GM10847 (cell line): ENCODE measurements around the gene KLRC1.

Experiments used
- POLR2A ChIP-seq: IDR thresholded peaks from 2 replicates; pipeline ENCODE4 v1.6.1; 2011; ENCODE audit not compliant: insufficient read length; ENCODE audit errors: extremely low read depth

KLRC1 gene

GRCh38 chr12:10405294-10405693, 47.9 kb downstream of the KLRC1 start:
- no peak for TF ChIP-seq POLR2A

- TF ChIP-seq POLR2A = no peak
These were observed 48.4 kb downstream of the KLRC1 start for GRCh38 chr12:10404798-10405197.

GRCh38 chr12:10400829-10401228, 52.3 kb downstream of the KLRC1 start:
- TF ChIP-seq POLR2A = no peak

- no peak for TF ChIP-seq POLR2A
These were observed 55.0 kb downstream of the KLRC1 start for GRCh38 chr12:10398168-10398567.

- TF ChIP-seq POLR2A = no peak
These were observed 55.9 kb downstream of the KLRC1 start for GRCh38 chr12:10397296-10397695.
